ENCODE results near the gene PEAK1. TPM values are rescaled to one million over a fixed set of nuclear protein-coding genes. Genes with fewer than 3 reads are reported as not detected.
"Not testable (repeated sequence)": the region's sequence is repeated elsewhere in the genome, so short reads cannot be mapped to it uniquely, and the experiment has no call there.

PEAK1 gene
- polyA plus RNA-seq, 1 experiment: 40.7 TPM

GRCh38 chr15:77162872-77163633 lies 256.9 kb downstream of the PEAK1 start:
- Histone ChIP-seq H3K27me3 (ENCODE audit: control insufficient read depth, insufficient read depth, low read length) (no peaks in the 10 kb centered on the region), H3K36me3 (ENCODE audit: control insufficient read depth, insufficient read depth, low read length) (0 out of 2 replicates have a peak, but pooled peaks cover 2% of the 10 kb centered on the region), H3K4me3 (ENCODE audit: low read depth, low read length) (no peak overlapping the region)
- CTCF ChIA-PET: no interaction called here
- no peak for TF ChIP-seq CTCF (IDR thresholded peaks at IDR 0.05; ENCODE audit: insufficient read depth, low read depth, low read length)
- no peak for DNase-seq (ENCODE audit: low read depth)
- POLR2A ChIA-PET: no interaction called here

GRCh38 chr15:77160562-77161478 lies 259.1 kb downstream of the PEAK1 start:
- ChIA-PET CTCF (interaction anchor here (1.2 to 2.0 kb wide), 4 partner anchors 16 to 336 kb away, joined by 4 to 6 read pairs (median 4); no protein-coding TSS in a partner anchor), POLR2A (interaction anchor here (0.6 to 0.7 kb wide), 3 partner anchors 12 to 422 kb away, joined by 3 to 5 read pairs (median 5); no protein-coding TSS in a partner anchor)
- no peak for TF ChIP-seq CTCF (IDR thresholded peaks at IDR 0.05; ENCODE audit: insufficient read depth, low read depth, low read length)
- DNase-seq (ENCODE audit: low read depth): no peak
- Histone ChIP-seq H3K36me3 (ENCODE audit: control insufficient read depth, insufficient read depth, low read length) (peaks cover 2% of the 10 kb centered on the region; the same call in 1 of the 2 replicates), H3K4me3 (ENCODE audit: low read depth, low read length) (no peak overlapping the region), H3K27me3 (ENCODE audit: control insufficient read depth, insufficient read depth, low read length) (no peaks in the 10 kb centered on the region)

- not testable (repeated sequence) for H3K36me3 ChIP-seq (ENCODE audit: control insufficient read depth, insufficient read depth, low read length)
- CTCF ChIA-PET: interaction anchor here (1.2 kb wide), 1 partner anchor 387 kb away, joined by 3 read pairs; no protein-coding TSS in a partner anchor
Measured at GRCh38 chr15:77156000-77156399, 263.9 kb downstream of the PEAK1 start.

GRCh38 chr15:77148191-77148590 lies 271.7 kb downstream of the PEAK1 start:
- H3K27me3 ChIP-seq (ENCODE audit: control insufficient read depth, insufficient read depth, low read length): no peaks in the 10 kb centered on the region
- TF ChIP-seq CTCF (IDR thresholded peaks at IDR 0.05; ENCODE audit: insufficient read depth, low read depth, low read length): no peak
- H3K4me3 ChIP-seq (ENCODE audit: low read depth, low read length): no peak overlapping the region
- no peaks in the 10 kb centered on the region for H3K36me3 ChIP-seq (ENCODE audit: control insufficient read depth, insufficient read depth, low read length)
- POLR2A ChIA-PET: no interaction called here
- DNase-seq (ENCODE audit: low read depth): no peak
- CTCF ChIA-PET: interaction anchor here (1.6 kb wide), 1 partner anchor 11 kb away, joined by 4 read pairs; no protein-coding TSS in a partner anchor

More at GRCh38 chr15:77156000-77156399, 263.9 kb downstream of the PEAK1 start:
- H3K4me3 ChIP-seq (ENCODE audit: low read depth, low read length); H3K27me3 ChIP-seq (ENCODE audit: control insufficient read depth, insufficient read depth, low read length); DNase-seq (ENCODE audit: low read depth); POLR2A ChIA-PET: not testable (repeated sequence)

GRCh38 chr15:77145370-77145769 lies 274.5 kb downstream of the PEAK1 start:
- no peak for TF ChIP-seq CTCF (IDR thresholded peaks at IDR 0.05; ENCODE audit: insufficient read depth, low read depth, low read length)
- ChIA-PET CTCF (interaction anchor here (1.0 to 3.0 kb wide), 4 partner anchors 15 to 398 kb away, joined by 3 to 10 read pairs (median 7); no protein-coding TSS in a partner anchor), POLR2A (interaction anchor here (1.0 kb wide), 1 partner anchor 398 kb away, joined by 3 read pairs; no protein-coding TSS in a partner anchor)

More at GRCh38 chr15:77145370-77145769, 274.5 kb downstream of the PEAK1 start:
- no peaks in the 10 kb centered on the region for H3K27me3 ChIP-seq (ENCODE audit: control insufficient read depth, insufficient read depth, low read length)
- H3K36me3 ChIP-seq (ENCODE audit: control insufficient read depth, insufficient read depth, low read length): no peaks in the 10 kb centered on the region
- no peak overlapping the region for H3K4me3 ChIP-seq (ENCODE audit: low read depth, low read length)
- DNase-seq (ENCODE audit: low read depth): no peak
